Fibroblast of the aortic adventitia (primary cell): ENCODE results near the gene EPHA4. TPM values are rescaled to one million over a fixed set of nuclear protein-coding genes. Genes with fewer than 3 reads are reported as not detected.

ENCODE experiments used
- DNase-seq: peaks from one replicate; pipeline ENCODE4 v3.0.0-alpha.2; 2010; ENCODE audit warnings: low read depth
- H3K4me3 ChIP-seq: 2 replicates; pipeline ENCODE4 v1.5.1; 2011; ENCODE audit warnings: low read depth, mild to moderate bottlenecking, control low read depth, low read length, moderate library complexity
- total RNA-seq: library from RNA; depleted of rRNA; stranded (reverse); fragments of >200 nt; gene quantifications from 2 replicates; pipeline ENCODE4 v1.2.3, GENCODE V29; 2012; ENCODE audit warnings: low replicate concordance
- TF ChIP-seq, protein P1 (sequence below): IDR thresholded peaks from 2 replicates; pipeline ENCODE4 v1.5.1; 2011; ENCODE audit warnings: mild to moderate bottlenecking, low read length, control low read depth, inconsistent platforms; ENCODE audit not compliant: insufficient read depth

EPHA4 gene
- total RNA-seq, 1 donor, result 13.9 TPM

DNA sequence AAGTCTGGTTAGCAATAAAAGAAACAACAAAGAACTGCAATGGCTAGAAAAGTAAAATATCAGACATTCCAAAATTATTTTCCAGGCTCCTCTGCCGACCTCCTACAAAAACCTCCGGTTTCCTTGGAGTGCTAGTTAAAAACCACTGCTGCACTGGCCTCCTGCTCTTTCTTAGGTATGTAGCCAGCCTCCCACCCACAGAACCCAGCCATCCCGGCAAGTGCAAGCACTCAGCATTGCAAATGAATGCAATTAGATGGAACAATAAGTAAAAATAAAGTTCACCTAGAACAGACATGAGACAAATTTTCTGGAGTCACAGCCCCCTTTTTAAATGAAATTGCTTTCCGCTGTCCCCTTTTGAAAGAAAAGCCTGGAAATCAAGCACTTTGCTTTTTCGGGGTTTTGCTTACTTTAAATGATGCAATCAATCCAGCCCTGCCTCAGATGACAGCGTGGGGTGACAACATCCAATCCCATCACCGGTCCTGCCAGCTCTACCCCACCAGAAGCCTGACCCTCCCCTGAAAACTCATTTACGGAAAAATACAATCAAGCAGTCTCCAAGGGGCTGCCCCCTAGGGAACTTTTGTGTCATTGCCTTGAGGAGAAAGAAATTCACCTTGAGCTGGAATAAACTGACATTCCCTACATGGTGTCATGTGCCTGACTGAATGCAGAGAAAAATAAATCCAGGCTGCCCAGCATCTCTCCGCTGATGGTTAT is 199.8 kb downstream of the EPHA4 start:
- H3K4me3 ChIP-seq, result no peak overlapping the region
- DNase-seq, result no peak
- TF ChIP-seq, protein P1, sequence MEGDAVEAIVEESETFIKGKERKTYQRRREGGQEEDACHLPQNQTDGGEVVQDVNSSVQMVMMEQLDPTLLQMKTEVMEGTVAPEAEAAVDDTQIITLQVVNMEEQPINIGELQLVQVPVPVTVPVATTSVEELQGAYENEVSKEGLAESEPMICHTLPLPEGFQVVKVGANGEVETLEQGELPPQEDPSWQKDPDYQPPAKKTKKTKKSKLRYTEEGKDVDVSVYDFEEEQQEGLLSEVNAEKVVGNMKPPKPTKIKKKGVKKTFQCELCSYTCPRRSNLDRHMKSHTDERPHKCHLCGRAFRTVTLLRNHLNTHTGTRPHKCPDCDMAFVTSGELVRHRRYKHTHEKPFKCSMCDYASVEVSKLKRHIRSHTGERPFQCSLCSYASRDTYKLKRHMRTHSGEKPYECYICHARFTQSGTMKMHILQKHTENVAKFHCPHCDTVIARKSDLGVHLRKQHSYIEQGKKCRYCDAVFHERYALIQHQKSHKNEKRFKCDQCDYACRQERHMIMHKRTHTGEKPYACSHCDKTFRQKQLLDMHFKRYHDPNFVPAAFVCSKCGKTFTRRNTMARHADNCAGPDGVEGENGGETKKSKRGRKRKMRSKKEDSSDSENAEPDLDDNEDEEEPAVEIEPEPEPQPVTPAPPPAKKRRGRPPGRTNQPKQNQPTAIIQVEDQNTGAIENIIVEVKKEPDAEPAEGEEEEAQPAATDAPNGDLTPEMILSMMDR, result no peak

DNA sequence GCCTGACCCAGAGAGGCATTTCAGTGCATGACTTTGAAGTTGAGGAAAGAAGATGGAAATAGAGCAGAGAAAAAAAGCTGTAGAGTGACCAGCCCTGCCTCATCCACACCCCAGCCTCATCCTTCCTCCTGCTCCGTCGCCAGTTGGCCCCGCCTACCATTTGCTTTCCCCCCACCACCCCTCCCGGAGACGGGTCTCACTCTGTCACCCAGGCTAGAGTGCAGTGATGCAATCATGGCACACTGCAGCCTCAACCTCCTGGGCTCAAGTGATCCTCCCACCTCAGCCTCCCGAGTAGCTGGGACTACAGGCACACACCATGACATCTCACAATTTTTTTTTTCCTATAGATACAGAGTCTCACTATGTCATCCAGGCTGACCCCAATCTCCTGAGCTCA is 200.8 kb downstream of the EPHA4 start:
- TF ChIP-seq, protein P1, result no peak
- DNase-seq, result no peak

DNA sequence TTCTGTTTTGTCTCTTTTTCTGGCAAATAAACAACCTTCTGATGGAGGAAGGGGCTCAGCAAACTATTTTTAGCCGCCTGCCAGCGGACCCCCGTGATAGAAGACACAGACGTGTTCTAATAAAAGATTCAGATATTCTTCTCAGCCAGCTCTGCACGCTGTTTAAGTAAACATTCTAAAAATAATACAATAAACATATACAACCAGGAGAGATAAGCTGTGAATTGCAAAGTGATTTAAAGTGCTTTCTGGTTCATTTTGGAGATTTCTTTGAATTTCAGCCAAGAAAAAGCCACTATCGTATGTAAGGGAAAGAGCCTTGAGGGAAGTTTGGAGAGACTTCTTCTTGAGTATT is 201.3 kb downstream of the EPHA4 start:
- TF ChIP-seq, protein P1, result no peak
- no peak overlapping the region for H3K4me3 ChIP-seq
- no peak for DNase-seq

More for the DNA sequence above, 200.8 kb downstream of the EPHA4 start:
- H3K4me3 ChIP-seq, result no peak overlapping the region

DNA sequence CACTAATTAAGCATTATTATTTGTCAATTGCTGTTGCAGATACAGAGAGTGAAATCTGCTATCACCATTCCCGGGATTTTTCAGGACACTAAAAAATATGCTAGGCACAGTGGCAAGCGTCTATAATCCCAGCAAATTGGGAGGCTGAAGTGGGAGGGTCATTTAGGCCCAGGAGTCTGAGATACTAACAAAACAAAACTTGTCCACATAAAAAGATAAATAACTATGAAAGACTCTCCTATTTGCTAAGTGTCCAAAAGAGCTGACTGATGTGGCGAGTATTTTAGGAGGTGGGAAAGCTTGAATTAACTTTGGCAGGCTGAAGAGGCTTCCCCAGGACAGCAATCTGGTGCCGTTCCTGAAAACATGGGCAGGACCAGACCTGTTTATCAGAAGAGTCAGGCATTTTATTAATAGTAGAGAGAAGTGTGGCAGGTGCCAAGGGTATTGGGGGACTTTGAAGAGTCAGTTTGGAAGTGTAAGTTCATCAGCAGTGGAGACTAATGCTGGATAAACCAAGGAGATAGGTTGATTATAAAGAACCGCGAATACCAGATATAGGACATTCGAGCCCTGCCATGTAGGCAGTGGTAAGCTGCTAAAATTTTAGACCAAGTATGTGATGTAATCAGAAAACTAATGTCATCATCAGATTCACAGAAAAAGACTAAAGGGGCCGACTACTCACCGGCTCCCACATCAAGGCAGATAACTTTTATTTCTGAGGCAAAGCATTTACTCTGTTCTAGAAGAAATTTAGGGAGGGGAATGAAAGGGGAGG is 201.8 kb downstream of the EPHA4 start:
- TF ChIP-seq, protein P1, result no peak

More for the DNA sequence above, 201.8 kb downstream of the EPHA4 start:
- DNase-seq, result no peak
- H3K4me3 ChIP-seq, result no peak overlapping the region
